Psoas muscle (tissue), 8 donors: ENCODE measurements around the gene HDAC3. TPM values are rescaled to one million over a fixed set of nuclear protein-coding genes. Genes with fewer than 3 reads are reported as not detected.

ENCODE experiments used
- ATAC-seq, 4 donors: fragments of 200-7000 bp; cut with Tn5 transposase; one replicate each; pipeline ENCODE4 v1.9.1; 2020; ENCODE audit warnings: moderate library complexity in 3 of 4, mild to moderate bottlenecking in 2 of 4
- DNase-seq, 2 donors: peaks; one replicate each; pipeline ENCODE4 v3.0.0-alpha.2; 2020
- H3K27ac ChIP-seq: fragments of 200-600 bp; one replicate; pipeline ENCODE4 v1.8.0; 2022
- H3K27me3 ChIP-seq, 3 donors: fragments of 200-600 bp in 1 of 3; one replicate each; pipeline versions ENCODE4 v1.6.1 to v1.8.0; 2013 to 2022; ENCODE audit warnings: low read length in 2 of 3, mild to moderate bottlenecking in 2 of 3, moderate library complexity in 1 of 3; ENCODE audit not compliant: insufficient read depth in 3 of 3
- H3K36me3 ChIP-seq, 2 donors: fragments of 200-600 bp in 1 of 2; one replicate each; pipeline versions ENCODE4 v1.6.1 to v1.8.0; 2013 to 2022; ENCODE audit warnings: low read depth in 1 of 2, mild to moderate bottlenecking in 1 of 2, moderate library complexity in 1 of 2; ENCODE audit not compliant: insufficient read depth in 1 of 2
- H3K4me1 ChIP-seq: fragments of 200-600 bp; one replicate; pipeline ENCODE4 v1.8.0; 2022
- H3K4me3 ChIP-seq: fragments of 200-600 bp; one replicate; pipeline ENCODE4 v1.8.0; 2022; ENCODE audit warnings: mild to moderate bottlenecking
- H3K9me3 ChIP-seq: fragments of 200-600 bp; one replicate; pipeline ENCODE4 v1.8.0; 2022
- WGBS, 3 donors: extraction: QIAGEN DNeasy Blood & Tissue Kit; methylation state at CpG; one replicate each; pipeline versions ENCODE4 v1.1.6 to v1.1.7; 2013; 5-methylcytosine and 5-hydroxymethylcytosine counted together
- intact Hi-C, 2 donors: fragments of 100-400 bp; cut with DNase I; formaldehyde crosslinking; loops; one replicate each; pipeline versions ENCODE4 v1.11.0 to v1.14.2; 2022
- polyA plus RNA-seq, 3 donors: library from polyadenylated mRNA; stranded (reverse); fragments of 200-250 nt; gene quantifications; one replicate each; pipeline ENCODE4 v1.2.3, GENCODE V29; 2013
- total RNA-seq, 4 donors: library from RNA; stranded (reverse); fragmentation: NEBNext Ultra II Directional in 2 of 4; extraction: Animal tissue kit (Norgen Biotek cat#: 25700) in 2 of 4; gene quantifications; one replicate each; pipeline versions ENCODE4 v1.2.1 to v1.2.4, GENCODE V29; 2021 to 2023
- TF ChIP-seq, protein P1 (sequence below): fragments of 200-600 bp; IDR thresholded peaks from one replicate; pipeline ENCODE4 v1.8.0; 2022; ENCODE audit warnings: antibody characterized with exemption
- donor health status: healthy with polysubstance abuse.
- donor health status: DM: no; HTN: no; CAD: no; lungs with moderate emphysema.
- donor health status: Bipolar disorder and iron deficiency.
- donor health status: healthy.
- donor health status: DM: yes; HTN: yes; CAD: no.
- donor health status: DM: no; HTN: no; CAD: no.
- donor health status: DM: no; HTN: no; CAD: no.
- donor health status: DM: yes; HTN: yes; CAD: no.

HDAC3 gene
- total and polyA plus RNA-seq, 7 donors = 16.9 to 41.3 (median 30.1) TPM

DNA sequence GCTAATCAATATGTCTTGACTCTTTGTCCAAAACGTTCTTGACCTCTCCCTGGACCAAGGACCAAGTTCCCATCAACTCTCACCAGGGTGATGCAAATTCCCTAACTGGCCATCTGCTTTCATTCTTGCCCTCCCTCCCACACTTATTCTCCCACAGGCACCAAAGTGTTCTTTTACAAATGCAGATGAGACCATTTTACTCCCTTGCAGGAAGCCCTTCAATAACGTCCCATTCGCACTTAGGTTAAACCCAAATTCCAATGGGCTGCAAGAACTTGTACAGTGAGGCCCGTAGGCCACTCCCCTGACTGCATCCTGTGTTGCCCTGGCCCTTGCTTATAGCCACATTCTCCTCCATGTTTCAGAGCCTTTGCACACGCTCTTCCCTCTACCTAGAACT is 38.1 kb upstream of the HDAC3 start:
- no peak for DNase-seq
- Histone ChIP-seq H3K27ac (no peak overlapping the region), H3K4me1 (no peaks in the 10 kb centered on the region), H3K27me3 (no peaks in the 10 kb centered on the region), H3K9me3 (no peaks in the 10 kb centered on the region), H3K4me3 (no peak overlapping the region), H3K36me3 (no peaks in the 10 kb centered on the region)
- intact Hi-C loops = no loop called here
- ATAC-seq = no peak
- WGBS, 3 donors = 41 to 45% (median 44%) methylated on average over 5 of the region's 5 CpGs
- TF ChIP-seq, protein P1, sequence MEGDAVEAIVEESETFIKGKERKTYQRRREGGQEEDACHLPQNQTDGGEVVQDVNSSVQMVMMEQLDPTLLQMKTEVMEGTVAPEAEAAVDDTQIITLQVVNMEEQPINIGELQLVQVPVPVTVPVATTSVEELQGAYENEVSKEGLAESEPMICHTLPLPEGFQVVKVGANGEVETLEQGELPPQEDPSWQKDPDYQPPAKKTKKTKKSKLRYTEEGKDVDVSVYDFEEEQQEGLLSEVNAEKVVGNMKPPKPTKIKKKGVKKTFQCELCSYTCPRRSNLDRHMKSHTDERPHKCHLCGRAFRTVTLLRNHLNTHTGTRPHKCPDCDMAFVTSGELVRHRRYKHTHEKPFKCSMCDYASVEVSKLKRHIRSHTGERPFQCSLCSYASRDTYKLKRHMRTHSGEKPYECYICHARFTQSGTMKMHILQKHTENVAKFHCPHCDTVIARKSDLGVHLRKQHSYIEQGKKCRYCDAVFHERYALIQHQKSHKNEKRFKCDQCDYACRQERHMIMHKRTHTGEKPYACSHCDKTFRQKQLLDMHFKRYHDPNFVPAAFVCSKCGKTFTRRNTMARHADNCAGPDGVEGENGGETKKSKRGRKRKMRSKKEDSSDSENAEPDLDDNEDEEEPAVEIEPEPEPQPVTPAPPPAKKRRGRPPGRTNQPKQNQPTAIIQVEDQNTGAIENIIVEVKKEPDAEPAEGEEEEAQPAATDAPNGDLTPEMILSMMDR = no peak

DNA sequence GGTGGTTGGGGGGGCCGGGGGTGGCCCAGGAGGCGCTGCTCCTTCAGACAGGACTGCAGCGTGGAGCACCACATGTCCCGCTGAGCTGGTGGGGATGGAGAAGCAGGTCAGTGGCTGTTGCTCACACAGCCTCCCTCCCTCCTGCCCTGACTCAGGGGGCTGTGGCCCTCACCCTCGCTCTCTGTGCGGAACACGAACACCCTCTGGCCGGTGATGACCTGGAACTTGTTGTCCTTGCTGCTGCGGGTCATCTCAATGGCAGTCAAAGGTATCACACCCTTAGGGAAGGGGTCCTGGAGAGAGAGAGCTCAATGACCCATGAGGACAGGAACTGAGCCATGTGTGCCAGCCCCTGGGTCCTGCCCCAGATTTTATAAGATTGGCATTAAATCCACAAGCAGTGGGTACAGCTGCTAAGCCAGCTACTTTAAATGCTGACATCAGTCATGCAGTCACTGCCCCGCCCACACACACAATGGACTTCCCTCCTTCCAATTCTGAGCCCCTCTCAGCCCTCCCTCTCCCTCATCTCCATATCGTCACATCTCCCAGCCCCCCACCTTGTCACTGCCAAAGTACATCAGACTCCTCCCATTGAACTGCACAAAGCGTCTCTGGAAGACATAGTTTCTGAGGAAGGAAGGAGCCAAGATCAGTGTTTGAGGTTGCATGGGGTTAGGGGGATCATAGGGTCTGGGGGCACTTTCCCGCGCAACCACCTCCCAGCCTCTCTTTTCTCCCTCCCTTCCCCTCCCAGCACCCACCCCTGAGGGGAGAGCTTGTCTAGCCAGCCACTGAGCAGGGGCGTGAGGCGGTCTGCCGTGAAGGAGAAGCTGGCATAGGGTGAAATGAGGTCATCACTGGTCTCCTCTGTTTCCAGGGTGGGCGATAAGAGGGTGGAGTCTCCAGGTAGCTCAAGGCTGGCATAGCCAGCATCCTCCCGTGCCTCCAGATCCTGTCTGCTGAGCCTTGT is 36.5 kb upstream of the HDAC3 start:
- whole genome bisulfite sequencing, 3 donors = 64 to 75% (median 72%) methylated on average over 16 to 19 of the region's 19 CpGs
- H3K27ac ChIP-seq = no peak overlapping the region
- H3K9me3 ChIP-seq = no peaks in the 10 kb centered on the region
- TF ChIP-seq, protein P1 = no peak
- H3K36me3 ChIP-seq = no peaks in the 10 kb centered on the region
- intact Hi-C loops = no loop called here
- ATAC-seq (no peak), DNase-seq (no peak)
- no peaks in the 10 kb centered on the region for H3K27me3 ChIP-seq
- no peaks in the 10 kb centered on the region for H3K4me1 ChIP-seq
- H3K4me3 ChIP-seq = no peak overlapping the region

DNA sequence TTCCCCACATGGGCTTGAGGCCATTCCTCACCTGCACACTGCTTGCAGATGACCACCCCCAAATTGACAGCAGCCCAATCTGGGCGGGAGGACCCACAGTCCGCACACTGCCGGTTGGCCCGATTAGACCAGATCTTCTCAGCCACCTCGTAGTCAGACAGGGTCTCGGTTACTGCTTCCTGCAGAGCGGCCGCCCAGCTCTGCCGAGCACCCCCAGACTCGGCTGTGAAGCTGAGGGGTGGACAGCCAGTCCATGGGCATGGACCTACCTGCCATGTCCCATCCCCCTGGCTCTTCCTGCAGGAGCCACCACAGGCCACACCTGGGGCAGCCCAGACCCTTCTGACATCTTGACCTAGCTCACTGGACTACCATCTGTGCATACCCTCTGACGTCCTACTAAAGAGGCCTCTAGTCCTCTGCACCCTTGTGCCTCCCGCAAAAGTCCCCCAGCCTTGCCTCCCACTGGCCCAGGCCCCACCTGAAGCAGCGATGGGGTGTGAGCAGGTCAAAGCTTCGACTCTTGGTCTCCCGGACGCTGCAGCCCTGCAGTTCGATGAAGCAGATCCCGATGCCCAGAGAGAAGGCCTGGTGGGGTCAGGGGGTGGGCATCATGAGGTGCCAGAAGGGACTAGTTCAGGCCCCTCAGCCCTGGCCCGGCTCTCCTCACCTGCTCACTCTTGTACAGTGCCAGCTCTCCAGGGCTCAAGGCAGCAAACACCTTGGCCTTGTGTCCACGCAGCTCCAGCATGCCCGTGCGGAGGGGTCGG is 35.6 kb upstream of the HDAC3 start:
- Histone ChIP-seq H3K27ac (no peak overlapping the region), H3K9me3 (no peaks in the 10 kb centered on the region), H3K27me3 (no peaks in the 10 kb centered on the region), H3K36me3 (no peaks in the 10 kb centered on the region), H3K4me3 (no peak overlapping the region), H3K4me1 (no peaks in the 10 kb centered on the region)
- intact Hi-C loops = no loop called here
- TF ChIP-seq, protein P1 = no peak
- WGBS, 3 donors = 88 to 95% (median 90%) methylated on average over 23 of the region's 23 CpGs
- no peak for ATAC-seq
- no peak for DNase-seq

DNA sequence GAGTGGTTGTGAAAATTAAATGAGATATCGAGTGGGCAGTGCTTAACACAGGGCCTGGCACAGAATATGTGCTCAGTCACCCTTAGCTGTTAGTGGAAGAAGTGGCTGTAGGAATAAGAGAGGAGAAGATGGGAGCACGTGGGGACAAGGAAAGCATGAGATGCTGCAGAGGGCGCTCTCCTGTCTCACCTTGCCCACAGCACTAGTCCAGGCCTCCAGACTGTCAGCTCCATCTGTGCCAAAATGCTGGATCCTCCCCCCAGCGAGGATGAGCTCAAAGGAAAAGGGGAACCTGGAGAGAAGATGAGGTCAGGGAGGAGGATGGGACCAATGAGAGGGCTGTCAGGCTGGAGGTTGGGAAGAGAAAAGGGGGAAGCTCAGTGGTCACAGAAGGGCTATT is 32.9 kb upstream of the HDAC3 start:
- Histone ChIP-seq H3K27ac (no peak overlapping the region), H3K4me3 (no peak overlapping the region), H3K9me3 (no peaks in the 10 kb centered on the region), H3K27me3 (no peaks in the 10 kb centered on the region), H3K36me3 (no peaks in the 10 kb centered on the region), H3K4me1 (no peaks in the 10 kb centered on the region)
- TF ChIP-seq, protein P1 = no peak
- 74 to 82% (median 80%) methylated on average over 4 of the region's 4 CpGs for WGBS, 3 donors
- intact Hi-C loops = no loop called here
- DNase-seq (no peak), ATAC-seq (no peak)
